K562 (cell line): ENCODE results near the gene SEC14L5. TPM values are rescaled to one million over a fixed set of nuclear protein-coding genes. Genes with fewer than 3 reads are reported as not detected.
A peak's percentile ranks its signal among the peaks of the same experiment; 100 is the strongest.

Experiments used
- ATAC-seq: fragments of 200-7000 bp; cut with Tn5 transposase; 3 replicates; pipeline ENCODE4 v1.9.1; 2020; ENCODE audit warnings: moderate library complexity
- BruUV-seq: library from RNA; stranded (reverse); fragments of 400-500 nt; replicated peaks from 2 replicates; lab custom pipeline; 2021; lab: Mats Ljungman, UMichigan
- CTCF ChIA-PET: fragments of 300-600 bp; formaldehyde crosslinking; extraction: SDS; loops from one replicate; lab custom pipeline; 2021; ENCODE audit warnings: low intra/inter-chr PET ratio; lab: Yijun Ruan, JAX
- POLR2A ChIA-PET: fragments of 300-600, 350-650 bp; sonication (Branson Sonifier 250); formaldehyde crosslinking; extraction: SDS; loops from one replicate; lab custom pipeline; 2021; ENCODE audit warnings: antibody characterized with exemption, inconsistent platforms; lab: Yijun Ruan, JAX
- DNase-seq, 4 experiments: peaks; one replicate each; pipeline versions ENCODE4 v3.0.0 to v3.0.0-alpha.2; 2011 to 2018; ENCODE audit warnings: low spot score in 3 of 4, mixed read lengths in 3 of 4; ENCODE audit errors: extremely low read depth in 1 of 4
- FAIRE-seq: peaks from 2 replicates; lab custom pipeline; 2011; peaks lifted over from hg19 to GRCh38; lab: Jason Lieb, UNC
- H2AFZ ChIP-seq: 2 replicates; pipeline ENCODE4 v1.6.0; 2011; ENCODE audit warnings: low read depth, low read length, control low read depth, inconsistent platforms
- H3K27ac ChIP-seq: fragments of 200-600 bp; 3 replicates; pipeline ENCODE4 v1.8.0; 2011; ENCODE audit warnings: low read depth, mild to moderate bottlenecking, control low read depth, inconsistent platforms, low read length, moderate library complexity, mixed read lengths; ENCODE audit errors: extremely low read depth
- H3K27me3 ChIP-seq, 2 experiments: fragments of 300-600 bp in 1 of 2; 2 replicates in 1 of 2; 3 replicates in 1 of 2; pipeline versions ENCODE4 v1.6.0 to v1.8.0; 2011; ENCODE audit warnings: inconsistent platforms in 2 of 2, low read length in 2 of 2, mild to moderate bottlenecking in 1 of 2, mixed read lengths in 1 of 2, moderate library complexity in 1 of 2; ENCODE audit not compliant: control insufficient read depth in 2 of 2, insufficient read depth in 2 of 2
- H3K36me3 ChIP-seq: fragments of 300-600 bp; 3 replicates; pipeline ENCODE4 v1.8.0; 2011; ENCODE audit warnings: mild to moderate bottlenecking, low read length, inconsistent platforms; ENCODE audit not compliant: control insufficient read depth, insufficient read depth
- H3K4me1 ChIP-seq, 2 experiments: fragments of 200-600 bp in 1 of 2; replicated peaks in 1 of 2; 2 replicates in 1 of 2; 3 replicates in 1 of 2; pipeline versions ENCODE4 v1.5.1 to v1.8.0; 2011; ENCODE audit warnings: inconsistent platforms in 2 of 2, low read length in 2 of 2, mild to moderate bottlenecking in 1 of 2, mixed read lengths in 1 of 2, moderate library complexity in 1 of 2; ENCODE audit not compliant: control insufficient read depth in 2 of 2, insufficient read depth in 2 of 2
- H3K4me2 ChIP-seq: 2 replicates; pipeline ENCODE4 v1.6.1; 2011; ENCODE audit warnings: low read length, control low read depth, inconsistent platforms, mixed read lengths; ENCODE audit not compliant: insufficient read depth
- H3K4me3 ChIP-seq: fragments of 200-600 bp; sonication (generic), shearing (Covaris generic); 2 replicates; pipeline ENCODE4 v1.5.1; 2016; ENCODE audit warnings: control low read depth, inconsistent platforms
- H3K79me2 ChIP-seq: fragments of 200-600 bp; 3 replicates; pipeline ENCODE4 v1.8.0; 2011; ENCODE audit warnings: low read length, inconsistent platforms; ENCODE audit not compliant: control insufficient read depth, insufficient read depth
- H3K9ac ChIP-seq, 2 experiments: 2 replicates each; pipeline versions ENCODE4 v1.6.0 to v1.6.1; 2011; ENCODE audit warnings: low read depth in 2 of 2, low read length in 2 of 2, control low read depth in 1 of 2, inconsistent platforms in 1 of 2, mild to moderate bottlenecking in 1 of 2, mixed read lengths in 1 of 2; ENCODE audit not compliant: insufficient read depth in 1 of 2
- H3K9me1 ChIP-seq: one replicate; pipeline ENCODE4 v1.6.0; 2011; ENCODE audit warnings: inconsistent platforms, mild to moderate bottlenecking, low read length, moderate library complexity; ENCODE audit not compliant: control insufficient read depth, insufficient read depth
- H3K9me3 ChIP-seq: replicated peaks from 2 replicates; pipeline ENCODE4 v1.5.1; 2011; ENCODE audit warnings: low read depth, low read length, inconsistent platforms; ENCODE audit not compliant: control insufficient read depth, insufficient read depth
- H4K20me1 ChIP-seq: replicated peaks from 2 replicates; pipeline ENCODE4 v1.6.1; 2011; ENCODE audit warnings: low read length, inconsistent platforms, mixed read lengths; ENCODE audit not compliant: control insufficient read depth, insufficient read depth
- E4F1 ChIP-seq: fragments of 250-450 bp; sonication (Bioruptor Pico); IDR thresholded peaks from 2 replicates; pipeline ENCODE4 v1.5.0; 2021; ENCODE audit warnings: mild to moderate bottlenecking, borderline replicate concordance
- JUNB ChIP-seq: fragments of 450-650 bp; formaldehyde crosslinking; conservative IDR thresholded peaks from 2 replicates; pipeline ENCODE4 v1.4.0; 2020; ENCODE audit warnings: mild to moderate bottlenecking
- SRSF3 ChIP-seq: fragments of 200-400 bp; formaldehyde crosslinking; IDR thresholded peaks from 2 replicates; pipeline ENCODE4 v1.6.1; 2016; ENCODE audit warnings: mild to moderate bottlenecking, low read length, moderate library complexity; ENCODE audit not compliant: insufficient read depth
- ZBTB5 ChIP-seq: fragments of 450-650 bp; IDR thresholded peaks from 2 replicates; pipeline ENCODE4 v1.6.1; 2017; ENCODE audit warnings: antibody characterized with exemption
- ZNF324 ChIP-seq: fragments of 250-450 bp; sonication (Bioruptor Pico); IDR thresholded peaks from 2 replicates; pipeline ENCODE4 v1.4.0; 2020; ENCODE audit warnings: mild to moderate bottlenecking
- WGBS: fragments of 100-300 bp; shearing (Covaris generic); methylation state at CpG from one replicate; pipeline ENCODE4 v1.1.6; 2016; ENCODE audit warnings: low coverage, mixed read lengths; ENCODE audit not compliant: insufficient coverage; ENCODE audit errors: missing lambda C conversion rate; 5-methylcytosine and 5-hydroxymethylcytosine counted together
- in situ Hi-C: fragments of 300-500 bp; cut with MboI; formaldehyde crosslinking; loops from 4 replicates; pipeline ENCODE4 v1.15.0; 2018; ENCODE audit warnings: inconsistent platforms, mixed read lengths
- intact Hi-C: fragments of 100-400 bp; cut with micrococcal nuclease; formaldehyde crosslinking; loops from 2 replicates; pipeline ENCODE4 v1.14.2; 2022
- polyA plus RNA-seq, 8 experiments: library from polyadenylated mRNA; depleted of rRNA in 4 of 8; stranded (reverse) in 5 of 8; unstranded in 3 of 8; fragments of >200 nt; fragmentation: Nextera tagmentation in 2 of 8; fragmentation: Illumina TruSeq in 1 of 8; extraction: Ambion mirVana in 2 of 8; extraction: Trizol in 1 of 8; gene quantifications; 2 replicates each; pipeline versions ENCODE4 v1.2.1 to v1.2.3, GENCODE V29; 2011 to 2014; ENCODE audit warnings: inconsistent platforms in 1 of 8, missing spikeins in 1 of 8
- total RNA-seq, 7 experiments: library from RNA; depleted of rRNA in 6 of 7; stranded (reverse); fragments of >200 nt in 6 of 7; fragmentation: Illumina TruSeq in 2 of 7; extraction: Trizol in 2 of 7; gene quantifications; 2 replicates each; pipeline versions ENCODE4 v1.2.1 to v1.2.3, GENCODE V29; 2011 to 2021; ENCODE audit warnings: low replicate concordance in 1 of 7

The SEC14L5 gene
- total and polyA plus RNA-seq, 9 of the 15 experiments (the other 6 are each of a cell fraction or from before 2014, with no cell fraction given), result 0.11 TPM; not detected in 8

GRCh38 chr16:5035909-5036227, 77.7 kb downstream of the SEC14L5 start:
- no peak for ATAC-seq
- intact Hi-C loops, result no loop called here
- in situ Hi-C loops, result no loop called here
- H3K9me3 ChIP-seq, result no peaks in the 10 kb centered on the region
- WGBS, result 14% methylated on average over 1 of the region's 1 CpG
- H3K9ac ChIP-seq, result no peak overlapping the region
- no peak overlapping the region for H3K27ac ChIP-seq
- H3K79me2 ChIP-seq, result no peaks in the 10 kb centered on the region
- ChIA-PET CTCF (no interaction called here), POLR2A (interaction anchor here (0.6 to 2.0 kb wide), 2 partner anchors 10 to 273 kb away, joined by 3 to 10 read pairs; no protein-coding TSS in a partner anchor)
- FAIRE-seq, result peak; percentile 29
- no peak overlapping the region for H3K4me3 ChIP-seq
- TF ChIP-seq SRSF3 (no peak), ZBTB5 (no peak), ZNF324 (CRISPR knock-in tag) (peak; percentile 43; the same call in 1 of the 2 replicates), E4F1 (CRISPR knock-in tag) (no peak), JUNB (CRISPR knock-in tag) (no peak)
- H3K36me3 ChIP-seq, result no peaks in the 10 kb centered on the region
- H3K4me2 ChIP-seq, result no peak overlapping the region
- peaks cover 21 to 23% of the 10 kb centered on the region in 2 experiments; a peak in 4 of 5 replicates for H3K4me1 ChIP-seq
- no peaks in the 10 kb centered on the region for H4K20me1 ChIP-seq
- BruUV-seq, result no TSS peak
- H3K27me3 ChIP-seq, result peaks cover 8 to 12% of the 10 kb centered on the region in 2 experiments; a peak in 4 of 5 replicates
- H3K9me1 ChIP-seq, result no peaks in the 10 kb centered on the region
- peak overlapping the region; percentile 43 for H2AFZ ChIP-seq
- no peak for DNase-seq
